Natural killer cell treated with Interleukin-12 subunit alpha and Interleukin-12 subunit beta and Interleukin-15 and Interleukin-18, amount 100 ng/mL, for 72 hours (primary cell): Measurements from ENCODE around the gene PGRMC1. TPM values are rescaled to one million over a fixed set of nuclear protein-coding genes. Genes with fewer than 3 reads are reported as not detected.
"Not testable (repeated sequence)": the region's sequence is repeated elsewhere in the genome, so short reads cannot be mapped to it uniquely, and the experiment has no call there.

ENCODE experiments used
- ATAC-seq, 2 donors: fragments of 150-1000 bp; cut with Tn5 transposase in 1 of 2; sonication (Bioruptor Pico), chemical (Tn5 transposase) in 1 of 2; 2 replicates each; pipeline ENCODE4 v1.10.0; 2021
- DNase-seq: peaks from one replicate; pipeline ENCODE4 v3.0.0; 2022; ENCODE audit warnings: low spot score
- H3K27ac Mint-ChIP-seq, 2 donors: 1 replicate in 1 of 2; 2 replicates in 1 of 2; pipeline ENCODE4 v1.8.0; 2022; ENCODE audit warnings: mixed read lengths in 2 of 2, mild to moderate bottlenecking in 1 of 2, moderate library complexity in 1 of 2
- H3K27me3 Mint-ChIP-seq, 2 donors: 1 replicate in 1 of 2; 2 replicates in 1 of 2; pipeline ENCODE4 v1.8.0; 2022; ENCODE audit warnings: mixed read lengths in 2 of 2
- H3K36me3 Mint-ChIP-seq: one replicate; pipeline ENCODE4 v1.8.0; 2022; ENCODE audit warnings: mixed read lengths
- H3K4me1 Mint-ChIP-seq, 2 donors: 1 replicate in 1 of 2; 2 replicates in 1 of 2; pipeline ENCODE4 v1.8.0; 2022; ENCODE audit warnings: low read depth in 2 of 2, mixed read lengths in 2 of 2, mild to moderate bottlenecking in 1 of 2
- H3K4me3 Mint-ChIP-seq: one replicate; pipeline ENCODE4 v1.8.0; 2022; ENCODE audit warnings: mixed read lengths
- H3K9me3 Mint-ChIP-seq: 2 replicates; pipeline ENCODE4 v1.8.0; 2022; ENCODE audit warnings: mixed read lengths
- total RNA-seq, 2 donors: library from RNA; stranded (reverse); gene quantifications; one replicate each; pipeline ENCODE4 v1.2.3, GENCODE V29; 2022

Gene PGRMC1
- total RNA-seq, 2 donors from 2014 or later = 27.4 to 29.0 TPM

GRCh38 chrX:119240356-119240755 lies 4.3 kb downstream of the PGRMC1 start:
- DNase-seq = no peak
- peaks cover 23 to 26% of the 10 kb centered on the region in 2 donors for H3K4me1 Mint-ChIP-seq
- ATAC-seq = no peak
- H3K9me3 Mint-ChIP-seq = no peaks in the 10 kb centered on the region
- peaks cover 16% of the 10 kb centered on the region for H3K36me3 Mint-ChIP-seq
- H3K4me3 Mint-ChIP-seq = no peak overlapping the region
- H3K27ac Mint-ChIP-seq = no peak overlapping the region
- H3K27me3 Mint-ChIP-seq = peaks cover 0 to 13% of the 10 kb centered on the region in 2 donors

GRCh38 chrX:119247702-119248101 lies 11.6 kb downstream of the PGRMC1 start:
- peaks cover 7% of the 10 kb centered on the region for H3K36me3 Mint-ChIP-seq
- no peak for ATAC-seq
- H3K27me3 Mint-ChIP-seq = peaks cover 0 to 11% of the 10 kb centered on the region in 2 donors

GRCh38 chrX:119249891-119250290 lies 13.8 kb downstream of the PGRMC1 start:
- no peak for DNase-seq
- Mint-ChIP-seq H3K27ac (no peak overlapping the region), H3K4me3 (no peak overlapping the region), H3K27me3 (peaks cover 0 to 12% of the 10 kb centered on the region in 2 donors), H3K4me1 (no peaks in the 10 kb centered on the region), H3K36me3 (no peaks in the 10 kb centered on the region), H3K9me3 (no peaks in the 10 kb centered on the region)
- no peak for ATAC-seq

More at GRCh38 chrX:119247702-119248101, 11.6 kb downstream of the PGRMC1 start:
- Mint-ChIP-seq H3K4me1 (peaks cover 1 to 3% of the 10 kb centered on the region in 2 donors), H3K9me3 (no peaks in the 10 kb centered on the region), H3K4me3 (no peak overlapping the region), H3K27ac (no peak overlapping the region)
- DNase-seq = no peak

- peaks cover 0 to 10% of the 10 kb centered on the region in 2 donors for H3K27me3 Mint-ChIP-seq
- no peaks in the 10 kb centered on the region for H3K36me3 Mint-ChIP-seq
- DNase-seq = no peak
- no peak overlapping the region for H3K4me3 Mint-ChIP-seq
- no peak overlapping the region for H3K27ac Mint-ChIP-seq
- H3K9me3 Mint-ChIP-seq = no peaks in the 10 kb centered on the region
- no peaks in the 10 kb centered on the region for H3K4me1 Mint-ChIP-seq
- no peak for ATAC-seq
Observed at GRCh38 chrX:119251386-119251785, 15.3 kb downstream of the PGRMC1 start.

DNA sequence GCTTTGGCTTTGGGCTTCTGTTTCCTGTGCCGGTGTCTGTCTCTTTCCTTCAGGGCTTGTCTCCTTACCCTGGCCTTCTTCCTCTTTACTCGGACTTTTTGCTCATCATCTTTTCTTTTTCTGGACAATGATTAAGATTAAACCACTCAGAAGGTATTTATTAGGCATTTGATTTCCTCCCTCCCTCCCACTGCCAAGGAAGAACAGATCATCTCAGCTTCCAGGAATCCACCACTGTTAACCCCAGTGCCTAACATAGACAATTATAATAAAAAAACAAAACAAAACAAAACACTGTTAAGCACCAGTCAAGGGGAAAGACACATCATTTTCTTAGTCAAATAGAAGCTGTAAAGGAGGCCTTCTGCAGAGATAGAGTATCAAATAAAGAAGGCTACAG lies 16.6 kb downstream of the PGRMC1 start:
- ATAC-seq = no peak
- H3K4me3 Mint-ChIP-seq = no peak overlapping the region
- H3K27me3 Mint-ChIP-seq = peaks cover 10 to 19% of the 10 kb centered on the region in 2 donors
- H3K9me3 Mint-ChIP-seq = no peaks in the 10 kb centered on the region
- H3K36me3 Mint-ChIP-seq = no peaks in the 10 kb centered on the region
- H3K27ac Mint-ChIP-seq = no peak overlapping the region
- no peak for DNase-seq
- H3K4me1 Mint-ChIP-seq = no peaks in the 10 kb centered on the region

DNA sequence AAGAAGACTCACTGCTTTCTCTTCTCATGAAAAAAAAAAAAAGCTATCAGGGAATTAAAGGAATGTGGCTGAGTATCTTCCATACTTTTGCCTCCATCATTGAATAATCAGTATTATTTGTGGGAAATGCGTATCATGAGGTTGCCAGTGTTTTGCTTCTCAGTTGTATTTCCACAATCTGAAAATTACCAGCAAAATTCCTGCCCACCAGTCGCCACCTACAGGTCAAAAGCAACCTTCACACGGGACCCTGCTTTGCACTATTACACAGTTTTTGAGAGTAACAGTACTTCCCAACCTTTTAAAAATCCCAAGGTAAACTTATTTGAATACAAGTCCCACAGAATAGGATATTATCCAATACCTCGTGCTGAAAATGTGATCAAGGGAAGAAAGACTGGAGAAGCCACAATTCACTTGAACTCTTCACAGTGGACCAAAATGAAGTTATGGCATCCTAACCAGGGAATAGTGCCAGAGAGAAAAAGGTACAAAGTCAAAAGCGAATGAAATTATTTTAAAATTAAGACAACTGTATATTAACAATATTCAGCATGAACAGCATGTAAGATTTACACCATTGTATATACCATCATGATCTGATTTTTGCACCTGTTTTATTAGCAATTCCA lies 30.4 kb downstream of the PGRMC1 start:
- Mint-ChIP-seq H3K9me3 (no peaks in the 10 kb centered on the region), H3K4me3 (no peak overlapping the region), H3K36me3 (no peaks in the 10 kb centered on the region), H3K27ac (no peak overlapping the region), H3K4me1 (no peaks in the 10 kb centered on the region), H3K27me3 (peaks cover 15 to 24% of the 10 kb centered on the region in 2 donors)
- DNase-seq (no peak), ATAC-seq (no peak)

GRCh38 chrX:119267115-119267514 lies 31.0 kb downstream of the PGRMC1 start:
- not testable (repeated sequence) for H3K4me3 Mint-ChIP-seq

GRCh38 chrX:119272882-119273419 lies 36.9 kb downstream of the PGRMC1 start:
- no peaks in the 10 kb centered on the region for H3K9me3 Mint-ChIP-seq
- H3K4me1 Mint-ChIP-seq = peaks cover 6 to 8% of the 10 kb centered on the region in 2 donors
- H3K27me3 Mint-ChIP-seq = peaks cover 7 to 33% of the 10 kb centered on the region in 2 donors
- H3K36me3 Mint-ChIP-seq = no peaks in the 10 kb centered on the region
- no peak for ATAC-seq
- no peak overlapping the region for H3K4me3 Mint-ChIP-seq
- DNase-seq = no peak
- no peak overlapping the region for H3K27ac Mint-ChIP-seq

More at GRCh38 chrX:119267115-119267514, 31.0 kb downstream of the PGRMC1 start:
- H3K36me3 Mint-ChIP-seq, H3K9me3 Mint-ChIP-seq, H3K27ac Mint-ChIP-seq, H3K4me1 Mint-ChIP-seq, ATAC-seq, DNase-seq: not testable (repeated sequence)
- H3K27me3 Mint-ChIP-seq = peaks cover 10 to 27% of the 10 kb centered on the region in 2 donors

DNA sequence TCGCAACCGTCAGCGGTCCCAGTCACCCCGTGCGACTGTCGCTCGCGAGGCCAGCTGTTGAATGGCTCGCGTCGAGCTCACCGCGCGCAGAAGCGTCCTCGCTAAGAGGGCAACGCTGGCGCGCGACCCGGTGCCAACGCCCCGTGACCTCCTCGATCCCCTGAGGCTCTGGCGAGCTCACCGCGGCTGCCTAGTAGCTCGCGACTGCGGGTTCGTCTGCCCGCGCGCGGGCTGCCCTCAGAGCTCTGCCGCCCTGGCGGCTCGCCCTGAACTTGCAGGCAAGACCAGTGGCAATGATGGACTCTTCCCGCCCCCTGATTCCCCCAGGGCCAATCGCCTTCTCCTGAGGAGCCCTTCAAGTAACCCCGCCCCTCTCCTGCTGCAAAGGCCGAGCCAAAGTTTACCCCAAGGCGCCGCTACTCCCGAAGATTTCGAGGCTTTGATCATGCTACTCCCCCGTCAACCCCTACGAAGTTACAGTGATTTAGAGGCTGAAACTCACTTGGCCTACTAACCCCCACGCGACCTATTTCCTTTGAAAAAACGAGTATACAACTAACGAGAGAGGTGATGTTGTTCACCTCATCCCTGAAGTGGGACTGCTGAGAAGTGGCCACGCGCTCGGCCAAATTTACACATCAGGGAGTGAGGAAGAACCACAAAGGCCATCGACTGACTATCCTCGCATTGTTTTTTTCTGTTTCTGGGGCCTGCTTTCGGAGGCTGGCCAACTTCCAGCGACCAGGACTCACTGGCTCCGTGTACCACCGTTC lies 37.5 kb downstream of the PGRMC1 start:
- H3K4me1 Mint-ChIP-seq = peaks cover 6 to 8% of the 10 kb centered on the region in 2 donors
- H3K9me3 Mint-ChIP-seq = no peaks in the 10 kb centered on the region
- H3K36me3 Mint-ChIP-seq = no peaks in the 10 kb centered on the region
- peaks cover under 1 to 27% of the 10 kb centered on the region in 2 donors for H3K27me3 Mint-ChIP-seq
- ATAC-seq (peak; percentile 90 to 92), DNase-seq (peak; percentile 65)
- no peak overlapping the region for H3K27ac Mint-ChIP-seq
- peak overlapping the region; percentile 67 for H3K4me3 Mint-ChIP-seq

- not testable (repeated sequence) for H3K9me3 Mint-ChIP-seq, H3K4me1 Mint-ChIP-seq, DNase-seq, ATAC-seq, H3K4me3 Mint-ChIP-seq, H3K36me3 Mint-ChIP-seq, H3K27ac Mint-ChIP-seq
- H3K27me3 Mint-ChIP-seq = peaks cover 5 to 11% of the 10 kb centered on the region in 2 donors
Observed at GRCh38 chrX:119282347-119282746, 46.3 kb downstream of the PGRMC1 start.

- Mint-ChIP-seq H3K36me3 (no peaks in the 10 kb centered on the region), H3K4me1 (no peaks in the 10 kb centered on the region), H3K4me3 (no peak overlapping the region), H3K27ac (no peak overlapping the region), H3K27me3 (peaks cover 15 to 24% of the 10 kb centered on the region in 2 donors), H3K9me3 (no peaks in the 10 kb centered on the region)
- DNase-seq (no peak), ATAC-seq (no peak)
Observed at GRCh38 chrX:119288890-119289393, 52.9 kb downstream of the PGRMC1 start.

GRCh38 chrX:119290476-119290875 lies 54.4 kb downstream of the PGRMC1 start:
- Mint-ChIP-seq H3K36me3 (no peaks in the 10 kb centered on the region), H3K4me1 (no peaks in the 10 kb centered on the region), H3K9me3 (no peaks in the 10 kb centered on the region), H3K4me3 (no peak overlapping the region), H3K27me3 (peaks cover 14 to 22% of the 10 kb centered on the region in 2 donors), H3K27ac (no peak overlapping the region)
- ATAC-seq = no peak
- DNase-seq = no peak

DNA sequence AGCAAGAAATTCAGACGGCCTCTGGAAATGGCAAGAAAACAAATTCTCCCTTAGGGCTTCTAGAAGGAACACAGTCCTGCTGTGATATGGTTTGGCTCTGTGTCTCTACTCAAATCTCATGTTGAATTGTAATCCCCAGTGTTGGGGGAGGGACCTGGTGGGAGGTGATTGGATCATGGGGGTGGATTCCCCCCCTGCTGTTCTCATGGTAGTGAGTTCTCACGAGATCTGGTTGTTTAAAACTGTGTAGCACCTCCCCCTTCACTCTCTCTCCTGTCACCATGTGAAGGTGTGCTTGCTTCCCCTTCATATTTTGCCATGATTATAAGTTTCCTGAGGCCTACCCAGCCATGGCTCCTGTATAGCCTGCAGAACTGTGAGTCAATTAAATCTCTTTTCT lies 55.2 kb downstream of the PGRMC1 start:
- not testable (repeated sequence) for H3K9me3 Mint-ChIP-seq, H3K27ac Mint-ChIP-seq, H3K4me1 Mint-ChIP-seq, H3K36me3 Mint-ChIP-seq, ATAC-seq, H3K4me3 Mint-ChIP-seq, DNase-seq
- peaks cover 21 to 28% of the 10 kb centered on the region in 2 donors for H3K27me3 Mint-ChIP-seq

GRCh38 chrX:119292445-119292844 lies 56.4 kb downstream of the PGRMC1 start:
- Mint-ChIP-seq H3K36me3 (no peaks in the 10 kb centered on the region), H3K27me3 (peaks cover 31 to 37% of the 10 kb centered on the region in 2 donors), H3K9me3 (no peaks in the 10 kb centered on the region), H3K4me3 (no peak overlapping the region), H3K4me1 (no peaks in the 10 kb centered on the region), H3K27ac (no peak overlapping the region)
- DNase-seq (no peak), ATAC-seq (no peak)
